ENCODE measurements around the gene TDRD6.
A peak's percentile ranks its signal among the peaks of the same experiment; 100 is the strongest.
"Not testable (repeated sequence)": the region's sequence is repeated elsewhere in the genome, so short reads cannot be mapped to it uniquely, and the experiment has no call there.

The TDRD6 gene

GRCh38 chr6:46687619-46688097, at the start of gene TDRD6:
TSS of gene TDRD6 (plus strand) at chr6:46687885. CDS start at chr6:46688129, 244 bp downstream.
- no peak for DNase-seq (ENCODE audit: low spot score)

GRCh38 chr6:46637933-46638332, 49.8 kb upstream of the TDRD6 start:
- no peak for DNase-seq (ENCODE audit: low spot score)

GRCh38 chr6:46638650-46639049, 49.0 kb upstream of the TDRD6 start:
- no peak for DNase-seq (ENCODE audit: low spot score)

GRCh38 chr6:46642928-46643751, 44.5 kb upstream of the TDRD6 start:
- no peak for DNase-seq (ENCODE audit: low spot score)

GRCh38 chr6:46645265-46645664, 42.4 kb upstream of the TDRD6 start:
- DNase-seq (ENCODE audit: low spot score), result no peak

GRCh38 chr6:46648108-46648507, 39.6 kb upstream of the TDRD6 start:
- not testable (repeated sequence) for DNase-seq (ENCODE audit: low spot score)

- no peak for DNase-seq (ENCODE audit: low spot score)
Measured at GRCh38 chr6:46648869-46649492, 38.7 kb upstream of the TDRD6 start.

- no peak for DNase-seq (ENCODE audit: low spot score)
Measured at GRCh38 chr6:46651006-46651405, 36.7 kb upstream of the TDRD6 start.

- DNase-seq (ENCODE audit: low spot score), result no peak
Measured at GRCh38 chr6:46651816-46652215, 35.9 kb upstream of the TDRD6 start.

GRCh38 chr6:46652232-46652602, 35.5 kb upstream of the TDRD6 start:
- DNase-seq (ENCODE audit: low spot score), result no peak

GRCh38 chr6:46652603-46653438, 34.9 kb upstream of the TDRD6 start, which contains the start of the genes CYP39A1 and SLC25A27:
TSS of gene CYP39A1 (minus strand) at chr6:46652818. CDS start at chr6:46652582, 236 bp downstream.
TSS of gene SLC25A27 (plus strand) at chr6:46652975. CDS start at chr6:46653193, 218 bp downstream.
- peak; percentile 98 for DNase-seq (ENCODE audit: low spot score)

- no peak for DNase-seq (ENCODE audit: low spot score)
Measured at GRCh38 chr6:46653439-46654195, 34.1 kb upstream of the TDRD6 start.

- no peak for DNase-seq (ENCODE audit: low spot score)
Measured at GRCh38 chr6:46655803-46656202, 31.9 kb upstream of the TDRD6 start.

GRCh38 chr6:46657642-46658041, 30.0 kb upstream of the TDRD6 start:
- no peak for DNase-seq (ENCODE audit: low spot score)

GRCh38 chr6:46661483-46661882, 26.2 kb upstream of the TDRD6 start:
- no peak for DNase-seq (ENCODE audit: low spot score)

- no peak for DNase-seq (ENCODE audit: low spot score)
Measured at GRCh38 chr6:46667377-46667776, 20.3 kb upstream of the TDRD6 start.

GRCh38 chr6:46674410-46674809, 13.3 kb upstream of the TDRD6 start:
- no peak for DNase-seq (ENCODE audit: low spot score)

GRCh38 chr6:46676604-46677313, 10.9 kb upstream of the TDRD6 start:
- no peak for DNase-seq (ENCODE audit: low spot score)

- DNase-seq (ENCODE audit: low spot score), result no peak
Measured at GRCh38 chr6:46677314-46677654, 10.4 kb upstream of the TDRD6 start.

- no peak for DNase-seq (ENCODE audit: low spot score)
Measured at GRCh38 chr6:46684771-46685170, 2.9 kb upstream of the TDRD6 start.

All from AG20443 (cell line).